IPS-15b (cell line): ENCODE data around the gene CDK12.

Experiments
- H3K27me3 ChIP-seq: one replicate; pipeline ENCODE4 v1.6.1; 2013; ENCODE audit warnings: low read length; ENCODE audit not compliant: control insufficient read depth, insufficient read depth
- H3K36me3 ChIP-seq: one replicate; pipeline ENCODE4 v1.6.1; 2013; ENCODE audit warnings: low read length; ENCODE audit not compliant: control insufficient read depth, insufficient read depth
- H3K4me1 ChIP-seq: one replicate; pipeline ENCODE4 v1.6.1; 2013; ENCODE audit warnings: mild to moderate bottlenecking, low read length; ENCODE audit not compliant: control insufficient read depth, insufficient read depth
- H3K4me3 ChIP-seq: one replicate; pipeline ENCODE4 v1.5.1; 2013; ENCODE audit warnings: low read depth, low read length
- H3K9ac ChIP-seq: one replicate; pipeline ENCODE4 v1.6.1; 2013; ENCODE audit warnings: low read depth, mild to moderate bottlenecking, low read length
- H3K9me3 ChIP-seq: one replicate; pipeline ENCODE4 v1.6.1; 2013; ENCODE audit warnings: mild to moderate bottlenecking, low read length; ENCODE audit not compliant: control insufficient read depth, insufficient read depth

The CDK12 gene

DNA sequence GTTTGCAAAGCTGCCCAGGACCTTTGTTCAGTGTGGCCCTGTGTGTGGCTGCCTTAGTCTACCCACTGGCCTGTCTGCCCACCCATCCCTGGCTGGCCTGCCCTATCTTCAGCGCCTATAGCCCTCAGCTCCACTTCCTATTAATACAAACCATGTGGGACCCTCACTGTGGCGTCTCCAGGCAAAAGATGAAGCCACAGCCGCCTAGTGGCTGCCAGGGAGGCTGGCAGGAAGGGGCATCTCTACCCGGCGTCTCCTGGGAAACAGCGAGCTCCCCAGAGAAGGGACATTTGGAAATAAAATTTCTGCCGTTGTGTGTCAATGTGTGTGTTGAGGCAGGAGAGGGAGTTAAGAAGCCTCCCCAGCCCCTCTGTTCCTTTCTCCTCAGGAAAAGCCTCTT, 114.9 kb downstream of the CDK12 start:
- H3K27me3 ChIP-seq = peaks cover 15% of the 10 kb centered on the region
- H3K36me3 ChIP-seq = no peaks in the 10 kb centered on the region
- H3K4me3 ChIP-seq = no peak overlapping the region
- H3K9me3 ChIP-seq = no peaks in the 10 kb centered on the region
- H3K4me1 ChIP-seq = peaks cover 16% of the 10 kb centered on the region
- no peak overlapping the region for H3K9ac ChIP-seq

DNA sequence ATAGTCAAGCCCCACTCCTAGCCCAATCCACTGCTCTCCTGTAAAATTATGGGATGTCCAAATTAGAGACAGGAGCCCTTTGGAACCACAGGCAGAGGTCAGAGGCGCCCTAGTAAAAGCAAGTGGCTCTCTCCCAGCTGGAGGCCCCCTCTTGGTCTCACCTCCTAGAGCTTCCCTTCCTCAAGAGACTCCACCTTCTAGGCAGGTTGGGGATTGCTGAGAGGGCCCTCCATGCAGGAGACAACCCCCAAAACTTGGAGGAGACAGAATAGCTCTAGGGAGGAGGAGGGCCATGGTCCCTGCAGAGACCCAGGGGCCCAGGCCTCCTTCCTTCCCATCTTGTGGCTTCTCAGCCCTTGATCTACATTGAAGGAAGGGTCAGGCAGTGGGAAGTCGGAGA, 117.0 kb downstream of the CDK12 start:
- Histone ChIP-seq H3K9me3 (no peaks in the 10 kb centered on the region), H3K36me3 (no peaks in the 10 kb centered on the region), H3K4me1 (peaks cover 16% of the 10 kb centered on the region), H3K27me3 (peaks cover 12% of the 10 kb centered on the region), H3K4me3 (no peak overlapping the region), H3K9ac (no peak overlapping the region)

DNA sequence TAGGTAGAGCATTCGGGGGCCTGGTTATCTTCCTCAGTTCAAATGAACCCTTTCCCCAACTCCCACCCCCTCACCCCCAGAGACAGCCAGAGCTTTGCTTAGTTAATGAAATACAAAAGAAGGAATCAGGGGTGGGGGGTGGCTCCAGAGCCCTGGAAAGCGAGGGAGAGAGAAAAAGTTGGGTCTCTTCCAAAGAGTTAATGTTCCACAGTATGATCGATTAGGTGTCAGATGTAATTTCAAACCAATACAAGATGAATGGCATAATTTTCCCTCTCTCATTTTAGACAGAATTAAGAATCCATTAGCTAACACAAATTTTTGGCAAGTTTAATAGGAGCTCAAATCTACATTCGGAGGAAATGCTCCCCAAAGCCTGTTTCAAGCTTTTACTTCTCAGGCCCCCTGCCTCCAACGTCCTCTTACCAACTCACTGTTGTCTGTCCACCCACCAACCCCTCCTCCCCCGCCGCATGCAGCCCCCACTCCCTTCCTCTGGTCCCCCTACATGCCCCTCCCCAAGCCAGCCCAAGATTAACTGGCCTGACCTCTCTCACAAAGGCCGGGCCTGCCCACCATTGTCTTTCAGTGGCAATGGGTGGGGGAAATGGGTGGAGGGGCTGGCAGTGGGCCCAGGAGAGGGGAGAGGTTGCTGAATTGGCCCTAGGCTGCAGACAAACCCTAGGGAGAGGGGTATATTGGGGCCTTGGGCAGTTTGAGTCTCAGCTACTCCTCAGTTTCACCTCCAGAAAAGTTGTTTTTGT, 118.2 kb downstream of the CDK12 start:
- Histone ChIP-seq H3K4me1 (peaks cover 16% of the 10 kb centered on the region), H3K9me3 (no peaks in the 10 kb centered on the region), H3K9ac (no peak overlapping the region), H3K36me3 (no peaks in the 10 kb centered on the region), H3K4me3 (no peak overlapping the region), H3K27me3 (peaks cover 12% of the 10 kb centered on the region)

DNA sequence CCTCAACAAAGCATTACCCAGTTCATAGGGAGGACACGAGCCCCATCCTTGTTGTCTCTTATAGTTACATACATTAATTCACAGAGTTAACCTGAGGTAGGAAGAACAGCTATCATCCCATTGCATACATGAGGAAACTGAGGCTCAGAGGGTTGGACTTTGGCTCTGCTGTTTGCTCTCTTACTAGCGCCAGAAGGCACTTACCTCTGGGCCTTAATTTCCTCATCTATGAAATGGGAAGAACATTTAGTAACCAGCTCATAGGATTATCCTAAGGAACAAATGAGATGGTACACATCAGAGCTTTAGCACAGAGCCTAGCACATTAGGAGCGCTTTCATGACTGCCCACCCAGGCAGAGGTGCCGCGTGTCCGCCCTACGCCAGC, 118.8 kb downstream of the CDK12 start:
- Histone ChIP-seq H3K36me3 (no peaks in the 10 kb centered on the region), H3K27me3 (peaks cover 8% of the 10 kb centered on the region), H3K4me3 (no peak overlapping the region), H3K4me1 (peaks cover 16% of the 10 kb centered on the region), H3K9me3 (no peaks in the 10 kb centered on the region), H3K9ac (no peak overlapping the region)

DNA sequence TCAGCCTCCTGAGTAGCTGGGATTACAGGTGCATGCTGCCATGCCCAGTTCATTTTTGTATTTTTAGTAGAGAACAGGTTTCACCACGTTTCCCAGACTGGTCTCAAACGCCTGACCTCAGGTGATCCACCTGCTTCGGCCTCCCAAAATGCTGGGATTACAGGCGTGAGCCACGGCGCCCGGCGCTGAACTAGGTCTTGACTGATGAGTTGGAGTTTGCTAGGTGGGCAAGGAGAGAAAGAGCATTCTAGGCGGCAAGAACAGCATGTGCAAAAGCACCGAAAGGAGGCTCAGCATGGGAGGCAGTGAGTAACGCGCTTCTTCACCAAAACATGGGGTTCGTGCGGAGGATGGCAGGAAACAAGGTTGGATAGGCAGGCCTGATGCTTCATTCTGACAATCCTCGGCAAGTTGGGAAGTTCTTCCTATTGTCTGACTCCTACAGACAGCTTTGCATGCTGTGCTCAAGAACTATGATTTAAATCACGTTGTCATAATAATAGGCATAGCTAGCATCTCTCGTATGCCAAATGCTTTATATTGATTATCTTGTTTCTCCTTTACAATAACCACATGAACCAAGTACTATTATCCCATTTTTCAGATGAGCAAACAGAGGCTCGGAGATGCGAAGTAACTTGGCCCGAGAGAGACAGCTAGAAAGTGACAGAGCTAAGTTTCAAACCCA, 119.9 kb downstream of the CDK12 start:
- Histone ChIP-seq H3K4me1 (peaks cover 15% of the 10 kb centered on the region), H3K36me3 (no peaks in the 10 kb centered on the region), H3K9me3 (no peaks in the 10 kb centered on the region), H3K9ac (no peak overlapping the region), H3K27me3 (peaks cover 4% of the 10 kb centered on the region), H3K4me3 (no peak overlapping the region)

DNA sequence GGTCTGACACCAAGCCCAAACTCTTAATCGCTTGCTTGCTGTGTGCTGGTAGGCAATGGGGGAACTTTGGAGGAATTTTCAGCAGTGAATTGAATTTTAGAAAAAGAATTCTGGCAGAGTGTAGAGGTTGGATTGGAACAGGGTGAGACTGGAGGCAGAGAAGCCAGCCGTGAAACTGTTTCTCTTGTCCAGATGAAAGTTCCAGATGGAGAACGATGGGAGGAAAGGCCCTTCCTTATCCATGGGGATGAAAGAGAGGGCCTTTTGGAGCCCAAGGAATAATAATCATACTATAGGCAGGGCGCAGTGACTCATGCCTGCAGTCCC, 120.4 kb downstream of the CDK12 start:
- Histone ChIP-seq H3K4me3 (no peak overlapping the region), H3K36me3 (no peaks in the 10 kb centered on the region), H3K27me3 (peaks cover 4% of the 10 kb centered on the region), H3K9ac (no peak overlapping the region), H3K4me1 (peaks cover 15% of the 10 kb centered on the region), H3K9me3 (no peaks in the 10 kb centered on the region)

DNA sequence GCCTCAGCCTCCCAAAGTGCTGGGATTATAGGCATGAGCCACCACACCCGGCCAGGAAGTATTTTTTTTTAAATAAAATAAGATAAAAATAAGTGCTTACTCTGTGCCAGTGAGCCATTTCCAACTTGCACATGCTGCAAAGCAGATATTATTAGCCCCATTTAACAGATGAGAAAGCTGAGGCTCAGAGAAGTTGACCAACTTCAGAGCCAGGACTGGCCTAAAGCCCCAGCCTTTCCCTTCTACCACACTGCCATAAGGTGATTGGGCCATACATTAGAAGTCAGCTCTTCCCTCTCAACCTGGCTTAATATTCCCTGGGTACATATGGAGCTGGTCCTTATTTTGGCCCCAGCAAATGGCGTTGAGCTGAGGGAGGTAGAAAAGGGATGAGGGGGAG, 121.4 kb downstream of the CDK12 start:
- Histone ChIP-seq H3K4me3 (no peak overlapping the region), H3K9me3 (no peaks in the 10 kb centered on the region), H3K27me3 (peaks cover 4% of the 10 kb centered on the region), H3K4me1 (peaks cover 15% of the 10 kb centered on the region), H3K36me3 (no peaks in the 10 kb centered on the region), H3K9ac (no peak overlapping the region)
